AG10803 (cell line): Measurements from ENCODE around the gene CCDC61.

Experiments
- DNase-seq: peaks from one replicate; pipeline ENCODE4 v3.0.0; 2010; ENCODE audit warnings: low read depth
- H3K4me3 ChIP-seq: 2 replicates; pipeline ENCODE4 v1.5.1; 2011; ENCODE audit warnings: mild to moderate bottlenecking, low read length, control low read depth
- CTCF ChIP-seq: conservative IDR thresholded peaks from 2 replicates; pipeline ENCODE4 v1.5.1; 2011; ENCODE audit warnings: mild to moderate bottlenecking, low read length, control low read depth, inconsistent platforms

Gene CCDC61

GRCh38 chr19:45955905-45956608 lies 39.2 kb upstream of the CCDC61 start:
- TF ChIP-seq CTCF = no peak
- no peak for DNase-seq
- H3K4me3 ChIP-seq = no peak overlapping the region

GRCh38 chr19:45958320-45958719 lies 36.9 kb upstream of the CCDC61 start:
- no peak for DNase-seq
- no peak overlapping the region for H3K4me3 ChIP-seq
- TF ChIP-seq CTCF = no peak

- no peak overlapping the region for H3K4me3 ChIP-seq
- DNase-seq = no peak
- TF ChIP-seq CTCF = no peak
Measured at GRCh38 chr19:45958769-45959516, 36.3 kb upstream of the CCDC61 start.

GRCh38 chr19:45959517-45960025 lies 35.7 kb upstream of the CCDC61 start:
- no peak for DNase-seq
- TF ChIP-seq CTCF = no peak
- H3K4me3 ChIP-seq = no peak overlapping the region

- no peak for TF ChIP-seq CTCF
- DNase-seq = no peak
- no peak overlapping the region for H3K4me3 ChIP-seq
Measured at GRCh38 chr19:45960595-45961235, 34.6 kb upstream of the CCDC61 start.

GRCh38 chr19:45962021-45962420 lies 33.2 kb upstream of the CCDC61 start:
- H3K4me3 ChIP-seq = no peak overlapping the region
- no peak for DNase-seq

More at GRCh38 chr19:45962021-45962420, 33.2 kb upstream of the CCDC61 start:
- TF ChIP-seq CTCF = no peak
